NB4 (cell line): ENCODE results near the gene DUSP7.

Experiments used
- DNase-seq: peaks from one replicate; pipeline ENCODE4 v3.0.0; 2010; ENCODE audit warnings: low read depth
- H3K4me3 ChIP-seq: one replicate; pipeline ENCODE4 v1.5.1; 2011; ENCODE audit warnings: mild to moderate bottlenecking, low read depth, low read length, moderate library complexity
- CTCF ChIP-seq: IDR thresholded peaks from one replicate; pipeline ENCODE4 v1.5.1; 2012; ENCODE audit warnings: low read depth, low read length
- MAX ChIP-seq: IDR thresholded peaks from 2 replicates; pipeline ENCODE4 v1.6.1; 2011; ENCODE audit warnings: low read depth, low read length
- MYC ChIP-seq: IDR thresholded peaks from 2 replicates; pipeline ENCODE4 v1.6.1; 2011; ENCODE audit warnings: low read depth, low read length
- POLR2A ChIP-seq: IDR thresholded peaks from 2 replicates; pipeline ENCODE4 v1.6.1; 2011; ENCODE audit warnings: mild to moderate bottlenecking; ENCODE audit not compliant: insufficient read length; ENCODE audit errors: extremely low read depth

The DUSP7 gene

GRCh38 chr3:52067526-52067925, 11.2 kb upstream of the DUSP7 start:
- DNase-seq = no peak

GRCh38 chr3:52067046-52067445, 10.7 kb upstream of the DUSP7 start:
- TF ChIP-seq POLR2A = no peak
- TF ChIP-seq MAX = no peak
- TF ChIP-seq CTCF = no peak
- no peak for TF ChIP-seq MYC
- DNase-seq = no peak
- H3K4me3 ChIP-seq = no peak overlapping the region

More at GRCh38 chr3:52067526-52067925, 11.2 kb upstream of the DUSP7 start:
- no peak for TF ChIP-seq MYC
- TF ChIP-seq MAX = no peak
- TF ChIP-seq CTCF = no peak
- no peak for TF ChIP-seq POLR2A
- H3K4me3 ChIP-seq = no peak overlapping the region

GRCh38 chr3:52065264-52065756, 8.9 kb upstream of the DUSP7 start:
- DNase-seq = no peak
- no peak for TF ChIP-seq CTCF
- H3K4me3 ChIP-seq = no peak overlapping the region

GRCh38 chr3:52064561-52064960, 8.2 kb upstream of the DUSP7 start:
- no peak overlapping the region for H3K4me3 ChIP-seq
- no peak for DNase-seq
- TF ChIP-seq POLR2A = no peak

- no peak for DNase-seq
- TF ChIP-seq CTCF (no peak), MAX (no peak), POLR2A (no peak), MYC (no peak)
- no peak overlapping the region for H3K4me3 ChIP-seq
Measured at GRCh38 chr3:52063026-52063723, 6.8 kb upstream of the DUSP7 start.

GRCh38 chr3:52062505-52062904, 6.1 kb upstream of the DUSP7 start:
- peak; percentile 50 for DNase-seq
- no peak overlapping the region for H3K4me3 ChIP-seq
- no peak for TF ChIP-seq CTCF
- TF ChIP-seq MAX = no peak
- TF ChIP-seq MYC = no peak
- TF ChIP-seq POLR2A = no peak
